Ovary (tissue), 3 donors: Measurements from ENCODE around the gene HCFC2.

Experiments
- EP300 ChIP-seq: sonication (generic); formaldehyde crosslinking; IDR thresholded peaks from one replicate; pipeline ENCODE4 v1.6.1; 2017; ENCODE audit warnings: antibody characterized with exemption
- TF ChIP-seq, protein P1 (sequence below), 3 donors: fragments of 450-650 bp in 2 of 3; fragments of 200-600 bp in 1 of 3; IDR thresholded peaks; one replicate each; pipeline versions ENCODE4 v1.5.1 to v1.8.0; 2016 to 2022; ENCODE audit warnings: antibody characterized with exemption in 3 of 3, mild to moderate bottlenecking in 1 of 3
- donor health status: DM: no; HTN: no; CAD: no.

DNA sequence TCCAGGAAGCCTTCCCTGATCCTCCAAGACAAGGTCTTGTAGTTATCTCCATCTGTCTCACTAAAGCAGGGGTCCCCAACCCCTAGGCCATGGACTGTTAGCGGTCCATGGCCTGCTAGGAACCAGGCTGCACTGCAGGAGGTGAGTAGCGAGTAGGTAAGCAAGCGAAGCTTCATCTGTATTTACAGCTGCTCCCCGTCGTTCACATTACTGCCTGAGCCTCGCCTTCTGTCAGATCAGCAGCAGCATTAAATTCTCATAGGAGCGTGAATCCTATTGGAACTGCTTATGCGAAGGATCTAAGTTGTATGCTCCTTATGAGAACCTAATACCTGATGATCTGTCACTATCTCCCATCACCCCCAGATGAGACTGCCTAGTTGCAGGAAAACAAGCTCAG lies 86.1 kb downstream of the HCFC2 start:
- TF ChIP-seq, protein P1, sequence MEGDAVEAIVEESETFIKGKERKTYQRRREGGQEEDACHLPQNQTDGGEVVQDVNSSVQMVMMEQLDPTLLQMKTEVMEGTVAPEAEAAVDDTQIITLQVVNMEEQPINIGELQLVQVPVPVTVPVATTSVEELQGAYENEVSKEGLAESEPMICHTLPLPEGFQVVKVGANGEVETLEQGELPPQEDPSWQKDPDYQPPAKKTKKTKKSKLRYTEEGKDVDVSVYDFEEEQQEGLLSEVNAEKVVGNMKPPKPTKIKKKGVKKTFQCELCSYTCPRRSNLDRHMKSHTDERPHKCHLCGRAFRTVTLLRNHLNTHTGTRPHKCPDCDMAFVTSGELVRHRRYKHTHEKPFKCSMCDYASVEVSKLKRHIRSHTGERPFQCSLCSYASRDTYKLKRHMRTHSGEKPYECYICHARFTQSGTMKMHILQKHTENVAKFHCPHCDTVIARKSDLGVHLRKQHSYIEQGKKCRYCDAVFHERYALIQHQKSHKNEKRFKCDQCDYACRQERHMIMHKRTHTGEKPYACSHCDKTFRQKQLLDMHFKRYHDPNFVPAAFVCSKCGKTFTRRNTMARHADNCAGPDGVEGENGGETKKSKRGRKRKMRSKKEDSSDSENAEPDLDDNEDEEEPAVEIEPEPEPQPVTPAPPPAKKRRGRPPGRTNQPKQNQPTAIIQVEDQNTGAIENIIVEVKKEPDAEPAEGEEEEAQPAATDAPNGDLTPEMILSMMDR (IDR thresholded peaks at IDR 0.05), result no peak
- no peak for TF ChIP-seq EP300
